T-cell (primary cell): ENCODE results near the gene GCN1. TPM values are rescaled to one million over a fixed set of nuclear protein-coding genes. Genes with fewer than 3 reads are reported as not detected.
"Not testable (repeated sequence)": the region's sequence is repeated elsewhere in the genome, so short reads cannot be mapped to it uniquely, and the experiment has no call there.

Source experiments
- ATAC-seq, 4 experiments: fragments of 200-7000 bp in 3 of 4; fragments of 150-1000 bp in 1 of 4; cut with Tn5 transposase; replicated peaks in 1 of 4; 1 replicate in 3 of 4; 2 replicates in 1 of 4; pipeline ENCODE4 v1.10.0; 2021; ENCODE audit warnings: moderate library complexity in 3 of 4, mild to moderate bottlenecking in 2 of 4, moderate number of reproducible peaks in 1 of 4
- CTCF ChIA-PET, 2 donors: fragments of 300-600 bp; sonication (Branson Sonifier 250); formaldehyde crosslinking; loops; one replicate each; lab custom pipeline; 2022; ENCODE audit warnings: antibody characterized with exemption in 2 of 2; lab: Charles Lee
- POLR2A ChIA-PET, 2 donors: fragments of 300-600 bp; sonication (Branson Sonifier 250); formaldehyde crosslinking; loops; one replicate each; lab custom pipeline; 2022; ENCODE audit warnings: antibody characterized with exemption in 2 of 2; lab: Charles Lee
- DNase-seq, 35 experiments: peaks; one replicate each; pipeline versions ENCODE4 v3.0.0 to v3.0.0-alpha.2; 2013 to 2023
- H3K27ac ChIP-seq: one replicate; pipeline ENCODE4 v1.5.1; 2013; ENCODE audit warnings: low read length
- H3K27me3 ChIP-seq, 2 experiments: replicated peaks in 1 of 2; 1 replicate in 1 of 2; 2 replicates in 1 of 2; pipeline versions ENCODE4 v1.6.1 to v1.7.0; 2013; ENCODE audit warnings: low read length in 1 of 2, mixed read lengths in 1 of 2; ENCODE audit not compliant: control insufficient read depth in 2 of 2, insufficient read depth in 2 of 2; ENCODE audit errors: extremely low read depth in 1 of 2
- H3K36me3 ChIP-seq, 2 donors: 1 replicate in 1 of 2; 2 replicates in 1 of 2; pipeline versions ENCODE4 v1.6.1 to v1.7.0; 2013; ENCODE audit warnings: low read length in 1 of 2; ENCODE audit not compliant: control insufficient read depth in 2 of 2, insufficient read depth in 1 of 2; ENCODE audit errors: extremely low read depth in 1 of 2
- H3K4me1 ChIP-seq, 2 experiments: 1 replicate in 1 of 2; 2 replicates in 1 of 2; pipeline versions ENCODE4 v1.6.1 to v1.7.0; 2013; ENCODE audit warnings: low read length in 2 of 2, mixed read lengths in 1 of 2; ENCODE audit not compliant: insufficient read depth in 2 of 2, control insufficient read depth in 1 of 2; ENCODE audit errors: extremely low read depth in 1 of 2
- H3K4me3 ChIP-seq, 2 donors: 1 replicate in 1 of 2; 2 replicates in 1 of 2; pipeline versions ENCODE4 v1.5.1 to v1.7.0; 2013; ENCODE audit warnings: mild to moderate bottlenecking in 2 of 2, low read length in 1 of 2, moderate library complexity in 1 of 2; ENCODE audit not compliant: control insufficient read depth in 1 of 2; ENCODE audit errors: extremely low read depth in 1 of 2
- H3K9me3 ChIP-seq: 2 replicates; pipeline ENCODE4 v1.7.0; 2013
- H3K27ac Mint-ChIP-seq, 2 donors: one replicate each; pipeline ENCODE4 v1.8.0; 2020 to 2021; ENCODE audit warnings: mild to moderate bottlenecking in 2 of 2, mixed read lengths in 2 of 2
- H3K27me3 Mint-ChIP-seq, 2 donors: one replicate each; pipeline ENCODE4 v1.8.0; 2021 to 2022; ENCODE audit warnings: mixed read lengths in 2 of 2
- H3K36me3 Mint-ChIP-seq: one replicate; pipeline ENCODE4 v1.8.0; 2021; ENCODE audit warnings: mixed read lengths
- H3K4me1 Mint-ChIP-seq, 3 donors: one replicate each; pipeline ENCODE4 v1.8.0; 2020 to 2022; ENCODE audit warnings: mixed read lengths in 3 of 3, mild to moderate bottlenecking in 1 of 3
- H3K4me3 Mint-ChIP-seq, 3 donors: one replicate each; pipeline ENCODE4 v1.8.0; 2020 to 2022; ENCODE audit warnings: mild to moderate bottlenecking in 3 of 3, mixed read lengths in 3 of 3, moderate library complexity in 3 of 3
- H3K9me3 Mint-ChIP-seq, 3 donors: one replicate each; pipeline ENCODE4 v1.8.0; 2020 to 2022; ENCODE audit warnings: mixed read lengths in 3 of 3
- WGBS: methylation state at CpG from one replicate; pipeline ENCODE4 v1.1.5; 2013; ENCODE audit warnings: missing lambda C conversion rate; ENCODE audit not compliant: insufficient coverage; 5-methylcytosine and 5-hydroxymethylcytosine counted together
- total RNA-seq, 35 experiments: library from RNA in 6 of 35; stranded (reverse) in 6 of 35; fragments of 120-200 nt in 1 of 35; gene quantifications; one replicate each; pipeline versions ENCODE4 v1.2.1 to v1.2.4 and lab custom pipeline; 2013 to 2026

Gene GCN1
- total RNA-seq, 5 donors from 2014 or later (not counting 1 experiment from before 2014, with no cell fraction given) = 139 to 171 (median 161) TPM

- Histone ChIP-seq H3K27me3 (no peaks in the 10 kb centered on the region), H3K9me3 (no peaks in the 10 kb centered on the region), H3K4me1 (peaks cover 11 to 37% of the 10 kb centered on the region in 2 experiments), H3K36me3 (peaks cover 12 to 41% of the 10 kb centered on the region in 2 donors), H3K4me3 (peak overlapping the region; percentile 66 to 92), H3K27ac (peak overlapping the region; percentile 59)
- DNase-seq (no peak), ATAC-seq (no peak)
- no peaks in the 10 kb centered on the region for H3K9me3 Mint-ChIP-seq
- peaks cover 25% of the 10 kb centered on the region for H3K36me3 Mint-ChIP-seq
- ChIA-PET POLR2A (interaction anchor here (0.9 to 1.9 kb wide), 13 partner anchors 12 to 338 kb away, joined by 3 to 110 read pairs (median 5); partner anchors contain the start of genes RNU4-1 (in 2 of the 2), RNU4-2 (in 2 of the 2) and BICDL1 (in 1 of the 2)), CTCF (interaction anchor here in 1 of 2 donors (0.5 to 2.6 kb wide), 14 partner anchors 10 to 860 kb away, joined by 3 to 40 read pairs (median 8); partner anchors contain the start of genes POP5, PXN, RAB35 and RNU4-1)
- H3K27ac Mint-ChIP-seq = peak overlapping the region; percentile 99
- peak overlapping the region; percentile 94 to 97 (median 96) for H3K4me3 Mint-ChIP-seq
- under 1% methylated on average over 16 of the region's 16 CpGs for WGBS
- H3K27me3 Mint-ChIP-seq = no peaks in the 10 kb centered on the region
- H3K4me1 Mint-ChIP-seq = peaks cover 36 to 46% (median 43%) of the 10 kb centered on the region in 3 donors
These were observed 5.9 kb upstream of the GCN1 start for GRCh38 chr12:120200364-120200800.

- Mint-ChIP-seq H3K4me3 (peak overlapping the region; percentile 94 to 97 (median 96)), H3K9me3 (no peaks in the 10 kb centered on the region), H3K27ac (peak overlapping the region; percentile 99), H3K4me1 (peaks cover 42 to 50% (median 49%) of the 10 kb centered on the region in 3 donors), H3K27me3 (no peaks in the 10 kb centered on the region), H3K36me3 (peaks cover 28% of the 10 kb centered on the region)
- WGBS = 11% methylated on average over 6 of the region's 12 CpGs
- peak in 1 of 35 experiments; percentile 30 for DNase-seq
- CTCF ChIA-PET = interaction anchor here in 1 of 2 donors (1.5 kb wide), 1 partner anchor 11 kb away, joined by 3 read pairs; no protein-coding TSS in a partner anchor
- POLR2A ChIA-PET = interaction anchor here (0.5 to 1.6 kb wide), 5 partner anchors 12 to 93 kb away, joined by 3 to 14 read pairs (median 6); partner anchors contain the start of gene RNU4-1 (in 1 of the 2)
- peaks cover 14 to 43% of the 10 kb centered on the region in 2 experiments for H3K4me1 ChIP-seq
- peak overlapping the region; percentile 59 for H3K27ac ChIP-seq
- peaks cover 12 to 41% of the 10 kb centered on the region in 2 donors for H3K36me3 ChIP-seq
- H3K9me3 ChIP-seq = no peaks in the 10 kb centered on the region
- H3K27me3 ChIP-seq = no peaks in the 10 kb centered on the region
- no peak for ATAC-seq
- H3K4me3 ChIP-seq = peak overlapping the region; percentile 66 to 92
These were observed 5.2 kb upstream of the GCN1 start for GRCh38 chr12:120199595-120200306.

GRCh38 chr12:120199025-120199424, 4.5 kb upstream of the GCN1 start:
- no peak for ATAC-seq
- no peaks in the 10 kb centered on the region for H3K9me3 ChIP-seq
- peaks cover 12 to 41% of the 10 kb centered on the region in 2 donors for H3K36me3 ChIP-seq
- Mint-ChIP-seq H3K36me3 (peaks cover 28% of the 10 kb centered on the region), H3K4me1 (peaks cover 42 to 51% (median 50%) of the 10 kb centered on the region in 3 donors), H3K27ac (peak overlapping the region; percentile 80 to 84), H3K9me3 (no peaks in the 10 kb centered on the region), H3K4me3 (peak overlapping the region; percentile 94 to 97 (median 96)), H3K27me3 (no peaks in the 10 kb centered on the region)
- H3K4me1 ChIP-seq = peaks cover 16 to 46% of the 10 kb centered on the region in 2 experiments
- ChIA-PET POLR2A (interaction anchor here in 1 of 2 donors (0.5 to 1.0 kb wide), 3 partner anchors 30 to 94 kb away, joined by 3 to 14 read pairs (median 6); partner anchors contain the start of gene RNU4-1), CTCF (no interaction called here)
- WGBS = 80% methylated on average over 1 of the region's 7 CpGs
- DNase-seq = no peak
- peak overlapping the region; percentile 59 for H3K27ac ChIP-seq
- H3K27me3 ChIP-seq = no peaks in the 10 kb centered on the region
- H3K4me3 ChIP-seq = no peak overlapping the region

- no peak overlapping the region for H3K27ac ChIP-seq
- no peak for ATAC-seq
- ChIA-PET CTCF (interaction anchor here (0.5 to 0.6 kb wide), 2 partner anchors 73 to 514 kb away, joined by 3 read pairs; no protein-coding TSS in a partner anchor), POLR2A (interaction anchor here (0.6 to 1.3 kb wide), 2 partner anchors 83 to 94 kb away, joined by 3 to 4 read pairs; partner anchors contain the start of gene RNU4-2 (in 1 of the 2))
- DNase-seq = no peak
- no peaks in the 10 kb centered on the region for H3K9me3 ChIP-seq
- no peaks in the 10 kb centered on the region for H3K9me3 Mint-ChIP-seq
- H3K4me3 Mint-ChIP-seq = no peak overlapping the region
- H3K36me3 ChIP-seq = peaks cover 12 to 41% of the 10 kb centered on the region in 2 donors
- peaks cover 47 to 56% (median 54%) of the 10 kb centered on the region in 3 donors for H3K4me1 Mint-ChIP-seq
- no peak overlapping the region for H3K4me3 ChIP-seq
- H3K36me3 Mint-ChIP-seq = peaks cover 28% of the 10 kb centered on the region
- H3K27ac Mint-ChIP-seq = peak overlapping the region in 1 of 2 donors; percentile 71
- WGBS = no CpG with 5 or more reads among the region's 4 CpGs
- H3K27me3 Mint-ChIP-seq = no peaks in the 10 kb centered on the region
- no peaks in the 10 kb centered on the region for H3K27me3 ChIP-seq
- peaks cover 23 to 59% of the 10 kb centered on the region in 2 experiments for H3K4me1 ChIP-seq
These were observed 3.0 kb upstream of the GCN1 start for GRCh38 chr12:120197542-120197887.

DNA sequence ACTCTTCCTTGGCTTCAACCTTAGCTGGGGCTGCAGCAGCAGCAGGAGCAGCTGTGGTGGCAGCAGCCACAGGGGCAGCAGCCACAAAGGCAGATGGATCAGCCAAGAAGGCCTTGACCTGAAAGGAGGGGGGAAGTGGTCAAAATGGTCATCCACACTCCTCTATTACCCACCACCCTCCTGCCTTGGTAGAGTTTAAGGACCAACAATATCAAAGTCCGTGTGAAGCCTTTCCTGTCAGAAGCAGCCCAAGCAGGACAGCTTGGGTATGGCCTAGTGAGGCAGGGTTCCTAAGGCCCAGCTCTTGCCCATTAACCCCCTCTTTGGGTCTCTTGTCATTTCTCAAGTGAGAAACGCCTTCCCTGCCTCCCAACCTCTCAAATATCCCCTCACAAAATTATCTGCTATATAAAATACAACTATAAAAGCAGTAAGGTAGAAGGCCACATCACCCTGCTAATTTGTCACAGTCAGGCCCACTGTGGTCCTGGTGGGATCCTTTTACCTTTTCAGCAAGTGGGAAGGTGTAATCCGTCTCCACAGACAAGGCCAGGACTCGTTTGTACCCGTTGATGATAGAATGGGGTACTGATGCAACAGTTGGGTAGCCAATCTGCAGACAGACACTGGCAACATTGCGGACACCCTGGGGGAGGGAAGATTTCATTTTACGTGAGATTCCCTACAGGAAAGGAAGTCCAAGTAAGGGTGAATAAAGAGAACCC, 2.5 kb upstream of the GCN1 start:
- WGBS = 72% methylated on average over 3 of the region's 7 CpGs
- H3K27me3 ChIP-seq, DNase-seq, H3K4me3 ChIP-seq, H3K9me3 ChIP-seq, H3K27me3 Mint-ChIP-seq, ATAC-seq, H3K9me3 Mint-ChIP-seq, H3K27ac ChIP-seq: not testable (repeated sequence)
- ChIA-PET CTCF (interaction anchor here in 1 of 2 donors (0.6 kb wide), 1 partner anchor 514 kb away, joined by 3 read pairs; no protein-coding TSS in a partner anchor), POLR2A (interaction anchor here (0.6 to 1.3 kb wide), 2 partner anchors 64 to 94 kb away, joined by 3 to 4 read pairs; partner anchors contain the start of gene RNU4-2 (in 1 of the 2))
- Mint-ChIP-seq H3K4me3 (peak overlapping the region in 2 of 3 donors; percentile 7 to 47), H3K27ac (peak overlapping the region; percentile 59 to 71), H3K36me3 (peaks cover 28% of the 10 kb centered on the region), H3K4me1 (peaks cover 46 to 54% (median 54%) of the 10 kb centered on the region in 3 donors)
- peaks cover 12 to 41% of the 10 kb centered on the region in 2 donors for H3K36me3 ChIP-seq
- peaks cover 21 to 54% of the 10 kb centered on the region in 2 experiments for H3K4me1 ChIP-seq
